ENCODE results near the gene IFNAR1.

- no peak for TF ChIP-seq EZH2 (IDR thresholded peaks at IDR 0.05; ENCODE audit: insufficient read depth, poor library complexity, severe bottlenecking)
- TF ChIP-seq EZH2phosphoT487 (IDR thresholded peaks at IDR 0.05; ENCODE audit: insufficient read depth, low read depth) = no peak
These were observed 72.9 kb downstream of the IFNAR1 start for GRCh38 chr21:33397717-33398116.
